HepG2 (cell line): ENCODE results near the gene EMC10. TPM values are rescaled to one million over a fixed set of nuclear protein-coding genes. Genes with fewer than 3 reads are reported as not detected.

Source experiments
- FIP1L1 ChIP-seq: fragments of 200-400 bp; formaldehyde crosslinking; IDR thresholded peaks from 2 replicates; pipeline ENCODE4 v1.6.1; 2018; ENCODE audit warnings: low read depth, mild to moderate bottlenecking, low read length, moderate library complexity, borderline replicate concordance; ENCODE audit not compliant: insufficient read depth
- IRF2 ChIP-seq: IDR thresholded peaks from 2 replicates; pipeline ENCODE4 v1.6.1; 2018; ENCODE audit warnings: missing genetic modification reagents, missing compliant biosample characterization
- KMT2A ChIP-seq: sonication (generic); formaldehyde crosslinking; IDR thresholded peaks from 2 replicates; pipeline ENCODE4 v1.4.0; 2020; ENCODE audit warnings: missing genetic modification reagents
- NCOA2 ChIP-seq: sonication (generic); formaldehyde crosslinking; IDR thresholded peaks from 2 replicates; pipeline ENCODE4 v1.8.0; 2022; ENCODE audit warnings: inconsistent platforms
- NFIB ChIP-seq: sonication (generic); formaldehyde crosslinking; IDR thresholded peaks from 2 replicates; pipeline ENCODE4 v1.9.0; 2021; ENCODE audit warnings: missing genetic modification reagents, mild to moderate bottlenecking, borderline replicate concordance
- POLR2G ChIP-seq: fragments of 200-400 bp; formaldehyde crosslinking; IDR thresholded peaks from 2 replicates; pipeline ENCODE4 v1.6.1; 2018; ENCODE audit warnings: mild to moderate bottlenecking, low read depth, low read length, moderate library complexity
- RBAK ChIP-seq: sonication (generic); formaldehyde crosslinking; IDR thresholded peaks from 2 replicates; pipeline ENCODE4 v1.5.1; 2020; ENCODE audit warnings: mild to moderate bottlenecking, missing genetic modification reagents
- SYNCRIP ChIP-seq: fragments of 200-400 bp; formaldehyde crosslinking; IDR thresholded peaks from 2 replicates; pipeline ENCODE4 v1.6.1; 2018; ENCODE audit warnings: mild to moderate bottlenecking, low read depth, low read length; ENCODE audit not compliant: insufficient read depth
- ZBTB38 ChIP-seq: sonication (generic); formaldehyde crosslinking; IDR thresholded peaks from 2 replicates; pipeline ENCODE4 v1.5.1; 2020; ENCODE audit warnings: mild to moderate bottlenecking, missing genetic modification reagents
- ZNF510 ChIP-seq: sonication (generic); formaldehyde crosslinking; IDR thresholded peaks from 2 replicates; pipeline ENCODE4 v1.4.0; 2020; ENCODE audit warnings: low read depth, mild to moderate bottlenecking, missing genetic modification reagents
- ZNF564 ChIP-seq: sonication (generic); formaldehyde crosslinking; IDR thresholded peaks from 2 replicates; pipeline ENCODE4 v1.8.1; 2023; ENCODE audit warnings: mild to moderate bottlenecking, missing genetic modification reagents
- ZNF747 ChIP-seq: sonication (generic); formaldehyde crosslinking; IDR thresholded peaks from 2 replicates; pipeline ENCODE4 v1.8.1; 2023; ENCODE audit warnings: missing genetic modification reagents, mild to moderate bottlenecking, borderline replicate concordance
- ZNF788 ChIP-seq: sonication (generic); formaldehyde crosslinking; IDR thresholded peaks from 2 replicates; pipeline ENCODE4 v1.5.0; 2020; ENCODE audit warnings: mild to moderate bottlenecking, missing genetic modification reagents, borderline replicate concordance
- ZNF839 ChIP-seq: sonication (generic); formaldehyde crosslinking; IDR thresholded peaks from 2 replicates; pipeline ENCODE4 v1.4.0; 2020; ENCODE audit warnings: missing genetic modification reagents, mild to moderate bottlenecking, borderline replicate concordance
- polyA plus RNA-seq, 8 experiments: library from polyadenylated mRNA; depleted of rRNA in 3 of 8; stranded (reverse) in 7 of 8; unstranded in 1 of 8; fragments of >200 nt; fragmentation: Illumina TruSeq in 4 of 8; extraction: Trizol in 4 of 8; gene quantifications; 2 replicates each; pipeline versions ENCODE4 v1.2.1 to v1.2.3, GENCODE V29; 2011 to 2016; ENCODE audit warnings: low read depth in 4 of 8, missing spikeins in 1 of 8, mixed read lengths in 1 of 8; ENCODE audit not compliant: insufficient read depth in 1 of 8
- total RNA-seq, 5 experiments: library from RNA; depleted of rRNA; stranded (reverse); fragments of >200 nt; fragmentation: Illumina TruSeq; extraction: Trizol; gene quantifications; 2 replicates each; pipeline ENCODE4 v1.2.3, GENCODE V29; 2016; ENCODE audit warnings: low read depth in 1 of 5
- TF ChIP-seq, protein P1 (sequence below): sonication (generic); formaldehyde crosslinking; IDR thresholded peaks from 2 replicates; pipeline ENCODE4 v1.4.0; 2020; ENCODE audit warnings: missing genetic modification reagents
- TF ChIP-seq, protein P2 (sequence below): sonication (generic); formaldehyde crosslinking; conservative IDR thresholded peaks from 2 replicates; pipeline ENCODE4 v1.4.0; 2020; ENCODE audit warnings: missing genetic modification reagents
- TF ChIP-seq, protein P3 (sequence below): IDR thresholded peaks from 2 replicates; pipeline ENCODE4 v1.6.1; 2016; ENCODE audit warnings: low read depth
- TF ChIP-seq, protein P4 (sequence below): sonication (generic); formaldehyde crosslinking; IDR thresholded peaks from 2 replicates; pipeline ENCODE4 v1.8.0; 2022; ENCODE audit warnings: mild to moderate bottlenecking, missing genetic modification reagents, moderate library complexity
- TF ChIP-seq, protein P5 (sequence below): sonication (generic); formaldehyde crosslinking; IDR thresholded peaks from 2 replicates; pipeline ENCODE4 v1.8.0; 2022; ENCODE audit warnings: mild to moderate bottlenecking, missing genetic modification reagents, moderate library complexity
- TF ChIP-seq, protein P6 (sequence below): sonication (generic); formaldehyde crosslinking; conservative IDR thresholded peaks from 2 replicates; pipeline ENCODE4 v1.4.0; 2020; ENCODE audit warnings: missing genetic modification reagents

EMC10 gene
- total and polyA plus RNA-seq, 2 of the 13 experiments (the other 11 are each of a cell fraction or from before 2014, with no cell fraction given) = not detected

DNA sequence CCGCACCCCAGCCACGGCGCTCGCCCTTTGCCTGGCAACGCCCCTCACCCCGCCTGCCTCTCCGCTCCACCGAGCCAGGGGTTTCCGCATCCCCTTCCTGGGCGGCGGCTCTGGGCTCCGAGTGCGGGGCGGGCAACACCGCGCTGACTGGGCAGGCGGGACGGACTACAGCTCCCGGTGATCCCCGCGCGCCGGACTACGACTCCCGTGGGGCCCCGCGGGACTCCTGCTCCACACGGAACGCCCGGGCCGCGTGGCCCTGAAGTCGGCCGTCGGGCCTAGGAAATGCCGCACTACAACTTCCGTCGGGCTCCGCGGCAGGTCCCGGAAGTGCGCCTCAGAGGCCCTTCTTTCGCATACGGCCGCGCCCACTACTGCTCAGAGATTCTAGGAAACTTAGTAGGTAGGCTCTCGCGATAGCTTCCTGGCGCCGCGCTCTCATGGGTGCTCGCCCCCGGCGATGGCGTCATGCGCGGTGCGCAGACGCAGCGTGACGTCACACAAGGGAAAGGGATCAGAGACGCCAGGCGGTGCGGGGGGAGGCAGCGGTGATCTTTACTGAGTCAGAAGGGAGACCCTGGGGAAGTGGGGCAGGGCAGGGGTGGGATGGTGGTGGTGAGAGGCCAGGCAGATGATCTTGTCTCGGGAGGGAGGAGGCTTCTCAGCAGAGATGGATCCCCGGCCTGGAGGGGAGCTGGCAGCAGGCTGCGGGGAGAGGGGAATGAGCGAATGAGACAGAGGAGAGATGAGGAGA is 34.9 kb downstream of the EMC10 start, which contains the start of gene JOSD2 (continued):
- 0 out of 2 replicates have a peak, but pooled peaks have one; percentile 56 for TF ChIP-seq ZBTB38
- TF ChIP-seq NFIB = no peak
- TF ChIP-seq, protein P1, sequence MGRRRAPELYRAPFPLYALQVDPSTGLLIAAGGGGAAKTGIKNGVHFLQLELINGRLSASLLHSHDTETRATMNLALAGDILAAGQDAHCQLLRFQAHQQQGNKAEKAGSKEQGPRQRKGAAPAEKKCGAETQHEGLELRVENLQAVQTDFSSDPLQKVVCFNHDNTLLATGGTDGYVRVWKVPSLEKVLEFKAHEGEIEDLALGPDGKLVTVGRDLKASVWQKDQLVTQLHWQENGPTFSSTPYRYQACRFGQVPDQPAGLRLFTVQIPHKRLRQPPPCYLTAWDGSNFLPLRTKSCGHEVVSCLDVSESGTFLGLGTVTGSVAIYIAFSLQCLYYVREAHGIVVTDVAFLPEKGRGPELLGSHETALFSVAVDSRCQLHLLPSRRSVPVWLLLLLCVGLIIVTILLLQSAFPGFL (CRISPR knock-in tag) = no peak
- TF ChIP-seq KMT2A (CRISPR knock-in tag) = no peak
- no peak for TF ChIP-seq ZNF839 (CRISPR knock-in tag)
- TF ChIP-seq SYNCRIP = no peak
- TF ChIP-seq, protein P2, sequence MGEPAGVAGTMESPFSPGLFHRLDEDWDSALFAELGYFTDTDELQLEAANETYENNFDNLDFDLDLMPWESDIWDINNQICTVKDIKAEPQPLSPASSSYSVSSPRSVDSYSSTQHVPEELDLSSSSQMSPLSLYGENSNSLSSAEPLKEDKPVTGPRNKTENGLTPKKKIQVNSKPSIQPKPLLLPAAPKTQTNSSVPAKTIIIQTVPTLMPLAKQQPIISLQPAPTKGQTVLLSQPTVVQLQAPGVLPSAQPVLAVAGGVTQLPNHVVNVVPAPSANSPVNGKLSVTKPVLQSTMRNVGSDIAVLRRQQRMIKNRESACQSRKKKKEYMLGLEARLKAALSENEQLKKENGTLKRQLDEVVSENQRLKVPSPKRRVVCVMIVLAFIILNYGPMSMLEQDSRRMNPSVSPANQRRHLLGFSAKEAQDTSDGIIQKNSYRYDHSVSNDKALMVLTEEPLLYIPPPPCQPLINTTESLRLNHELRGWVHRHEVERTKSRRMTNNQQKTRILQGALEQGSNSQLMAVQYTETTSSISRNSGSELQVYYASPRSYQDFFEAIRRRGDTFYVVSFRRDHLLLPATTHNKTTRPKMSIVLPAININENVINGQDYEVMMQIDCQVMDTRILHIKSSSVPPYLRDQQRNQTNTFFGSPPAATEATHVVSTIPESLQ (CRISPR knock-in tag) = no peak
- TF ChIP-seq, protein P3, sequence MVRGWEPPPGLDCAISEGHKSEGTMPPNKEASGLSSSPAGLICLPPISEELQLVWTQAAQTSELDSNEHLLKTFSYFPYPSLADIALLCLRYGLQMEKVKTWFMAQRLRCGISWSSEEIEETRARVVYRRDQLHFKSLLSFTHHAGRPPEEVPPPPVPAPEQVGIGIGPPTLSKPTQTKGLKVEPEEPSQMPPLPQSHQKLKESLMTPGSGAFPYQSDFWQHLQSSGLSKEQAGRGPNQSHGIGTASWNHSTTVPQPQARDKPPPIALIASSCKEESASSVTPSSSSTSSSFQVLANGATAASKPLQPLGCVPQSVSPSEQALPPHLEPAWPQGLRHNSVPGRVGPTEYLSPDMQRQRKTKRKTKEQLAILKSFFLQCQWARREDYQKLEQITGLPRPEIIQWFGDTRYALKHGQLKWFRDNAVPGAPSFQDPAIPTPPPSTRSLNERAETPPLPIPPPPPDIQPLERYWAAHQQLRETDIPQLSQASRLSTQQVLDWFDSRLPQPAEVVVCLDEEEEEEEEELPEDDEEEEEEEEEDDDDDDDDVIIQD = no peak
- TF ChIP-seq FIP1L1 = no peak
- TF ChIP-seq IRF2 = 0 out of 2 replicates have a peak, but pooled peaks have one; percentile 20
- TF ChIP-seq, protein P4, sequence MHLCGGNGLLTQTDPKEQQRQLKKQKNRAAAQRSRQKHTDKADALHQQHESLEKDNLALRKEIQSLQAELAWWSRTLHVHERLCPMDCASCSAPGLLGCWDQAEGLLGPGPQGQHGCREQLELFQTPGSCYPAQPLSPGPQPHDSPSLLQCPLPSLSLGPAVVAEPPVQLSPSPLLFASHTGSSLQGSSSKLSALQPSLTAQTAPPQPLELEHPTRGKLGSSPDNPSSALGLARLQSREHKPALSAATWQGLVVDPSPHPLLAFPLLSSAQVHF = no peak
- TF ChIP-seq, protein P5, sequence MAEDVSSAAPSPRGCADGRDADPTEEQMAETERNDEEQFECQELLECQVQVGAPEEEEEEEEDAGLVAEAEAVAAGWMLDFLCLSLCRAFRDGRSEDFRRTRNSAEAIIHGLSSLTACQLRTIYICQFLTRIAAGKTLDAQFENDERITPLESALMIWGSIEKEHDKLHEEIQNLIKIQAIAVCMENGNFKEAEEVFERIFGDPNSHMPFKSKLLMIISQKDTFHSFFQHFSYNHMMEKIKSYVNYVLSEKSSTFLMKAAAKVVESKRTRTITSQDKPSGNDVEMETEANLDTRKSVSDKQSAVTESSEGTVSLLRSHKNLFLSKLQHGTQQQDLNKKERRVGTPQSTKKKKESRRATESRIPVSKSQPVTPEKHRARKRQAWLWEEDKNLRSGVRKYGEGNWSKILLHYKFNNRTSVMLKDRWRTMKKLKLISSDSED (CRISPR knock-in tag) = no peak
- TF ChIP-seq RBAK (CRISPR knock-in tag) = no peak
- 0 out of 2 replicates have a peak, but pooled peaks have one; percentile 66 for TF ChIP-seq ZNF788 (CRISPR knock-in tag)
- TF ChIP-seq ZNF510 = no peak
- 0 out of 2 replicates have a peak, but pooled peaks have one; percentile 60 for TF ChIP-seq ZNF747
- no peak; the same call in 1 of the 2 replicates for TF ChIP-seq ZNF564 (CRISPR knock-in tag)
- TF ChIP-seq, protein P6, sequence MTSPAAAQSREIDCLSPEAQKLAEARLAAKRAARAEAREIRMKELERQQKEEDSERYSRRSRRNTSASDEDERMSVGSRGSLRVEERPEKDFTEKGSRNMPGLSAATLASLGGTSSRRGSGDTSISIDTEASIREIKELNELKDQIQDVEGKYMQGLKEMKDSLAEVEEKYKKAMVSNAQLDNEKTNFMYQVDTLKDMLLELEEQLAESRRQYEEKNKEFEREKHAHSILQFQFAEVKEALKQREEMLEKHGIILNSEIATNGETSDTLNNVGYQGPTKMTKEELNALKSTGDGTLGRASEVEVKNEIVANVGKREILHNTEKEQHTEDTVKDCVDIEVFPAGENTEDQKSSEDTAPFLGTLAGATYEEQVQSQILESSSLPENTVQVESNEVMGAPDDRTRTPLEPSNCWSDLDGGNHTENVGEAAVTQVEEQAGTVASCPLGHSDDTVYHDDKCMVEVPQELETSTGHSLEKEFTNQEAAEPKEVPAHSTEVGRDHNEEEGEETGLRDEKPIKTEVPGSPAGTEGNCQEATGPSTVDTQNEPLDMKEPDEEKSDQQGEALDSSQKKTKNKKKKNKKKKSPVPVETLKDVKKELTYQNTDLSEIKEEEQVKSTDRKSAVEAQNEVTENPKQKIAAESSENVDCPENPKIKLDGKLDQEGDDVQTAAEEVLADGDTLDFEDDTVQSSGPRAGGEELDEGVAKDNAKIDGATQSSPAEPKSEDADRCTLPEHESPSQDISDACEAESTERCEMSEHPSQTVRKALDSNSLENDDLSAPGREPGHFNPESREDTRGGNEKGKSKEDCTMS (CRISPR knock-in tag) = no peak
- peak; percentile 35; the same call in 1 of the 2 replicates for TF ChIP-seq POLR2G
- no peak for TF ChIP-seq NCOA2 (CRISPR knock-in tag)
